ENCODE measurements around the gene ELF4.
"Not testable (repeated sequence)": the region's sequence is repeated elsewhere in the genome, so short reads cannot be mapped to it uniquely, and the experiment has no call there.

ELF4 gene

GRCh38 chrX:130115119-130115885, 5.0 kb upstream of the ELF4 start:
- H3K9ac ChIP-seq (ENCODE audit: low read depth in 1 of 2, low read length in 2 of 2); H3K27ac ChIP-seq (ENCODE audit: low read depth in 2 of 2, low read length in 2 of 2); H3K27me3 ChIP-seq (ENCODE audit: control insufficient read depth in 2 of 2, insufficient read depth in 2 of 2, low read length in 2 of 2); H3K36me3 ChIP-seq (ENCODE audit: control insufficient read depth in 2 of 2, insufficient read depth in 2 of 2, low read length in 2 of 2); H3K4me1 ChIP-seq (ENCODE audit: control insufficient read depth in 2 of 2, insufficient read depth in 2 of 2, low read length in 2 of 2); H3K9me3 ChIP-seq (ENCODE audit: control insufficient read depth in 2 of 2, low read length in 2 of 2); H3K4me3 ChIP-seq (ENCODE audit: low read length in 2 of 2): not testable (repeated sequence)

DNA sequence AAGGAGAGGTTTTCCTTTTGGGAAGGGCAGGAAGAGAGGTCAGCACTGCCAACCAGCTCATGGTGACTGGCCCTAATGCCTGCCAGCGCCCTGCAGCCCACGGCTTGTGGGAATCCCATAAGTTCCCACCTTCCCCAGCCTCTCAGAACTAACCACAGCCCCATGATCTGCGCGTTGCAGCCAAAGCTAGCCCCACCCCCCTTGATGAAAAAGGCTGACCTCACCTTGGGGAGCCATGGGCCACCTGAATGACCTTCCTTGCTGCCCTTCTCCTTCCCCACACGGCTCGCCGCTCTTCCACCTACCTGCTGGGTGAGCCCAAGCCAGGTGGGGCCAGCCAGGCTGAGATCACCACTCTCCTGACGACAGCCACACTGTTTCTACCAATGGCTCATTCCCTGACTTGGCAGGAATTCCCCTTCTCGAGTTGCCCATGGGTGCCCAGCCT, 3.9 kb upstream of the ELF4 start:
- no peaks in the 10 kb centered on the region for H3K36me3 ChIP-seq (ENCODE audit: control insufficient read depth in 2 of 2, insufficient read depth in 2 of 2, low read length in 2 of 2)
- H3K4me1 ChIP-seq (ENCODE audit: control insufficient read depth in 2 of 2, insufficient read depth in 2 of 2, low read length in 2 of 2), result peaks cover 0 to 3% of the 10 kb centered on the region in 2 donors
- no peaks in the 10 kb centered on the region for H3K9me3 ChIP-seq (ENCODE audit: control insufficient read depth in 2 of 2, low read length in 2 of 2)
- H3K4me3 ChIP-seq (ENCODE audit: low read length in 2 of 2), result no peak overlapping the region
- H3K27me3 ChIP-seq (ENCODE audit: control insufficient read depth in 2 of 2, insufficient read depth in 2 of 2, low read length in 2 of 2), result no peaks in the 10 kb centered on the region
- H3K9ac ChIP-seq (ENCODE audit: low read depth in 1 of 2, low read length in 2 of 2), result no peak overlapping the region
- no peak overlapping the region for H3K27ac ChIP-seq (ENCODE audit: low read depth in 2 of 2, low read length in 2 of 2)

- Histone ChIP-seq H3K27ac (ENCODE audit: low read depth in 2 of 2, low read length in 2 of 2) (peak overlapping the region; percentile 57 to 65), H3K4me1 (ENCODE audit: control insufficient read depth in 2 of 2, insufficient read depth in 2 of 2, low read length in 2 of 2) (peaks cover 12 to 16% of the 10 kb centered on the region in 2 donors), H3K9ac (ENCODE audit: low read depth in 1 of 2, low read length in 2 of 2) (peak overlapping the region in 1 of 2 donors; percentile 56), H3K9me3 (ENCODE audit: control insufficient read depth in 2 of 2, low read length in 2 of 2) (no peaks in the 10 kb centered on the region), H3K36me3 (ENCODE audit: control insufficient read depth in 2 of 2, insufficient read depth in 2 of 2, low read length in 2 of 2) (no peaks in the 10 kb centered on the region), H3K4me3 (ENCODE audit: low read length in 2 of 2) (peak overlapping the region; percentile 45 to 54), H3K27me3 (ENCODE audit: control insufficient read depth in 2 of 2, insufficient read depth in 2 of 2, low read length in 2 of 2) (no peaks in the 10 kb centered on the region)
Measured at GRCh38 chrX:130111220-130112154, 1.2 kb upstream of the ELF4 start.

DNA sequence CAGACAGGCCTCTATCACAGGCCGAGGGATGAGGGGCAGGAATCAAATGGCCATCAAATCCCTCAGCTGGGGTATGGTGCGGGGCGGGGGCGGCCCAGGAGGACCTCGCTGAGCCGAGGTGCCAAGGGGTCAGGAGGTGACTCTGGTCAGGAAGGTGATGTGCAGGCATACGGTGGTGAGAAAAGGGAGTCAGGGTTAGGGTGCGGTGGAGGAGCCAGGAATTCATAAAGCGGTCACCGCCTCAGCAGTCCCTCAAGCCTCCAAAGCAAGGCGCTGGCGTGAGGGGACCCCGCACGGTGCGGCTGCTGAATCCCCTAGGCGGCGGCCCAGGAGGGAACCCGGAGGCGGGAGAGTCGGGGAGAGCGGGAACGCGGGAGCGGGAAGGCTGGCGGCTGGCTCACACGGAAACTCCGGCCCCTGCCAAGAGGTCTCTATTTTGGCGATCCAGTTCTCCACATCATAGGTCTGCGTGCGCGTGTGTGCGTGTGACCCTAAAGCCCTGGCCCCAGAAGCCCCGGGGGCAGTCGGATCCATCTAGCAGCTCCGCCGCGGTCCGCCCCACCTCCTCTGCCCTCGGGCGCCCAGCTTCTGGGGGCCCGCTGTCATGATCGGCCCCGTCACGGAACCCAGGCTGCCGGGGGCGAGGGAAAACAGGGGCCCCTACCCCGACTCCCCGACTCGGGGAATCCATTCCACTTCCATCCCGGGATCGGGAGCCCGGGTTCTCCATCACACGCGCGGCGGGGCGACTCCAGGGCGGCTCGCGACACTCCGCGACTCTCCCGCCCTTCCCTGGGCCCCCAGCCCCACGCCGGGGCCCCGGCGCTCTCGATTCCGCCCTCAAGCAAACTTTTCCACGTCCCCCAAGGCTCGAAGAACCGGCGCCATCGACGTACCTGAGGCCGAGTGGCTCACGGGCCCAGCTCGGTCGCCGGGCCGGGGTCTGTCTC, 593 bp downstream of the ELF4 start:
- peak overlapping the region; percentile 74 to 83 for H3K9ac ChIP-seq (ENCODE audit: low read depth in 1 of 2, low read length in 2 of 2)
- peak overlapping the region; percentile 76 to 78 for H3K4me3 ChIP-seq (ENCODE audit: low read length in 2 of 2)
- H3K27me3 ChIP-seq (ENCODE audit: control insufficient read depth in 2 of 2, insufficient read depth in 2 of 2, low read length in 2 of 2), result no peaks in the 10 kb centered on the region
- H3K4me1 ChIP-seq (ENCODE audit: control insufficient read depth in 2 of 2, insufficient read depth in 2 of 2, low read length in 2 of 2), result peaks cover 12 to 20% of the 10 kb centered on the region in 2 donors
- no peaks in the 10 kb centered on the region for H3K36me3 ChIP-seq (ENCODE audit: control insufficient read depth in 2 of 2, insufficient read depth in 2 of 2, low read length in 2 of 2)
- no peaks in the 10 kb centered on the region for H3K9me3 ChIP-seq (ENCODE audit: control insufficient read depth in 2 of 2, low read length in 2 of 2)
- peak overlapping the region; percentile 89 to 95 for H3K27ac ChIP-seq (ENCODE audit: low read depth in 2 of 2, low read length in 2 of 2)

DNA sequence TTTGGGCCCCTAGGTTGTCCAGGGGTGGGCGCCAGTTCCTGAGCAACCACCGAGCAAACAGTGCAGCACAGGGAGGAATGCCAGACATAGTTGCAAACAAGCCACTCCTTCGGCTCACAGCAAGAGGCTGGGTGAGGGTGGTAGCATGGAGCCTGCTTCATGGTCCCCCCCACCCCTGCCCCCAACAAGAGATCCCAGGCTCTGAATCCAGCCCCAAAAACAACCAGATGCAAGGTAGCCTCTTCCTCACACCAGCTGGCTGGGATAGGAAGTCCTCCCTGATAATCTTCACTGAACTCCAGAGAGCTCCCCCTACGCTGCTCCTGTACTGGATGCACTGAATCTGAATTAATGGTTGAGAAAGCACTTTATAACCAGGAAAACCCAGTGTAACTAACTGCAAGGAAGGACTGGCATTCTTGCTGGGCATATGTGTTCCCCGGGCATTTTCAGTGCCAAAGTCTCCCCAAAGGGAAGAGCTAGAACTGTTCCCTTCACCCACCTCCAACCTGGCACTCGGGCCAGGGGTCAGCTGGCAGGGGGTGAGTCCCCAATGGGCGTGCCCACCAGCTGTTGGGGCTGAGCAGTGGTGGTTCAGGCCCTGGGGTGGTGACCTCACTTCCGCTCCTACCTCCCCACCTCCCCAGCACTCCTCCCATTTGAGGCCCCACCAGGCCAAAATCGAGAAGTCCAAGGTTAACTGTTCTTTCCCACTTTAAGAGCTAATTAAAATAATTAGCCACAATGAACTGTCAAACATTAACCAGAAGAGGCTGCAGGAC, 1.5 kb downstream of the ELF4 start:
- peaks cover 12 to 20% of the 10 kb centered on the region in 2 donors for H3K4me1 ChIP-seq (ENCODE audit: control insufficient read depth in 2 of 2, insufficient read depth in 2 of 2, low read length in 2 of 2)
- no peaks in the 10 kb centered on the region for H3K36me3 ChIP-seq (ENCODE audit: control insufficient read depth in 2 of 2, insufficient read depth in 2 of 2, low read length in 2 of 2)
- peak overlapping the region; percentile 74 to 83 for H3K9ac ChIP-seq (ENCODE audit: low read depth in 1 of 2, low read length in 2 of 2)
- peak overlapping the region; percentile 76 to 78 for H3K4me3 ChIP-seq (ENCODE audit: low read length in 2 of 2)
- peak overlapping the region; percentile 89 to 95 for H3K27ac ChIP-seq (ENCODE audit: low read depth in 2 of 2, low read length in 2 of 2)
- no peaks in the 10 kb centered on the region for H3K9me3 ChIP-seq (ENCODE audit: control insufficient read depth in 2 of 2, low read length in 2 of 2)
- H3K27me3 ChIP-seq (ENCODE audit: control insufficient read depth in 2 of 2, insufficient read depth in 2 of 2, low read length in 2 of 2), result no peaks in the 10 kb centered on the region

DNA sequence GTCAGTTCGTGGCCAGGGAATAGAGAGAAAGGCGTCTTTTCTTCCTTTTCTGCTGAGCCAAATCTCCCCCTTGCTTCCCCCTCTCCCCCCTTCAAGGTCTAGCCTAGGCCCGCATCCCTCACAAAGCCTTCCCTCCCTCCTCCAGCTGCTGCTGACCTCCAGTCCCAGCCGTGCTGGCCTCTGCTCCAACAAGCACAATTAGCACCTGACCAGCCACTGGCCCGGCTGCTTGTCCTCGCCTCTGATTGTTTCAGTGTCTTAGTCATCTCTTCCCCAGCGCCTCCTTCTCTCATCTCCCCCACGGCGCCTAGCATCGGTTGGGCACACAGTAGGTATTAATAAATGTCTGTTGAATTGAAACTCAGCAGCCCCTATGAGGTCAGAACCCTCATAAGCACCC, 4.2 kb downstream of the ELF4 start:
- Histone ChIP-seq H3K9me3 (ENCODE audit: control insufficient read depth in 2 of 2, low read length in 2 of 2) (no peaks in the 10 kb centered on the region), H3K27me3 (ENCODE audit: control insufficient read depth in 2 of 2, insufficient read depth in 2 of 2, low read length in 2 of 2) (no peaks in the 10 kb centered on the region), H3K4me1 (ENCODE audit: control insufficient read depth in 2 of 2, insufficient read depth in 2 of 2, low read length in 2 of 2) (peaks cover 12 to 20% of the 10 kb centered on the region in 2 donors), H3K36me3 (ENCODE audit: control insufficient read depth in 2 of 2, insufficient read depth in 2 of 2, low read length in 2 of 2) (no peaks in the 10 kb centered on the region), H3K27ac (ENCODE audit: low read depth in 2 of 2, low read length in 2 of 2) (no peak overlapping the region), H3K9ac (ENCODE audit: low read depth in 1 of 2, low read length in 2 of 2) (no peak overlapping the region), H3K4me3 (ENCODE audit: low read length in 2 of 2) (no peak overlapping the region)

DNA sequence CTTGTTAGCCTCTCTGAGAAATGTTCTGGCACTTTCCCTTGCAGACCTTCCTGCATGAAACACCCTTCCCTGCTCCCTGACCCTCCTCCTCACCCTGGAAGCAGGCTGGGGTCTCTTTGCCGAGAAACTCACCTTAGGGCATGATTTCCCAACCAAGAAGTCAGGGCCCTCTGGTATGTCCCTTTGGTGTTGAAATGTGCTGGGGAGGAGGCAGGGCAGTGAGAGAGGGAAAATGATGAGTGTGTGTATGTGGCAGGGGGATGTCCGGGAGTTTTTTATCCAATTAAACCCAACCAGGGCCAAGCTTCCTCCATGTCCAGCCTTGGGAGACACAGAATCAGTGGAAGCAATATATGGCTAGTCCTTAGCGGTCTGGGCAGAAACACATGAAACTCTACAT, 5.1 kb downstream of the ELF4 start:
- Histone ChIP-seq H3K9ac (ENCODE audit: low read depth in 1 of 2, low read length in 2 of 2) (no peak overlapping the region), H3K36me3 (ENCODE audit: control insufficient read depth in 2 of 2, insufficient read depth in 2 of 2, low read length in 2 of 2) (no peaks in the 10 kb centered on the region), H3K27me3 (ENCODE audit: control insufficient read depth in 2 of 2, insufficient read depth in 2 of 2, low read length in 2 of 2) (no peaks in the 10 kb centered on the region), H3K4me1 (ENCODE audit: control insufficient read depth in 2 of 2, insufficient read depth in 2 of 2, low read length in 2 of 2) (peaks cover 12 to 27% of the 10 kb centered on the region in 2 donors), H3K27ac (ENCODE audit: low read depth in 2 of 2, low read length in 2 of 2) (no peak overlapping the region), H3K4me3 (ENCODE audit: low read length in 2 of 2) (no peak overlapping the region), H3K9me3 (ENCODE audit: control insufficient read depth in 2 of 2, low read length in 2 of 2) (no peaks in the 10 kb centered on the region)

DNA sequence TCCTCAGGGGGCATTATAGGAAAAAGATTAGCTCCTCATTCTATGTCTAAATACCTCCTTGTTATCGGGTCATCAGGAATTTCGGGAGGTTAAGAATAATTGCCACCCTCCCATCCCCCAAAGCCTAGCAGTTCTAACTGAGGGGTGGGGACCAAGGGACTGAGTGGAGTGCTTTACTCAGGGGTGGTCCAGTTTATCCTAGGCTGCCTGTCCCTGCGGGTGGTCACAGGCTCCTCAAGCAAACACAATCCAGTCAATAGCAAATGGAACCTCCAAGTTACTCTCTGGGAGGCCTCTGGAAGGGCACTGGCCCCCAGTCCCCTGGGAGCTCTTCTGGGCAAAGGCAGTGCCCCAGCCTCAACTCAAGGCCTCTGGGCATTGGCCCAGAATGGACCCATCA, 6.7 kb downstream of the ELF4 start:
- peaks cover 14 to 32% of the 10 kb centered on the region in 2 donors for H3K4me1 ChIP-seq (ENCODE audit: control insufficient read depth in 2 of 2, insufficient read depth in 2 of 2, low read length in 2 of 2)
- no peaks in the 10 kb centered on the region for H3K36me3 ChIP-seq (ENCODE audit: control insufficient read depth in 2 of 2, insufficient read depth in 2 of 2, low read length in 2 of 2)
- no peak overlapping the region for H3K9ac ChIP-seq (ENCODE audit: low read depth in 1 of 2, low read length in 2 of 2)
- H3K27ac ChIP-seq (ENCODE audit: low read depth in 2 of 2, low read length in 2 of 2), result no peak overlapping the region
- no peak overlapping the region for H3K4me3 ChIP-seq (ENCODE audit: low read length in 2 of 2)
- no peaks in the 10 kb centered on the region for H3K9me3 ChIP-seq (ENCODE audit: control insufficient read depth in 2 of 2, low read length in 2 of 2)
- H3K27me3 ChIP-seq (ENCODE audit: control insufficient read depth in 2 of 2, insufficient read depth in 2 of 2, low read length in 2 of 2), result no peaks in the 10 kb centered on the region

DNA sequence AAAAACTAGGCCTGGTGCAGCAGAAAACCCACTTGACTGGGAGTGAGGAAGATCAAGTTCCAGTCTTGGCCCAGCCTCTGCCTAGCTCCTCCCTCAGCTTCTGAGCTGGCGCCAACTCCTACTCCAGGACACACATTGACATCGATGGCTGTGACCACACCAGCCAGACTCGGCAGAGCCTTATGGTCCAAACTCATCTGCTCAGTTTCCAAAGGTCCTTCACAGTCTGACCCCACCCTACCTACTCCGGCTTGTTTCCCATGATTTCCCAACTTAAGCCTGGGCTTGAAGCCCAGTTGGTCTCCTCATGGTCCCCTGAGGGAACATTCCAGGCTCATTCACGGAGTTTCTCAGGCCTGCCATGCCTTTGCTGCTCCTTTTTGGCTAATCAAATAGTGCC, 10.1 kb downstream of the ELF4 start:
- H3K9me3 ChIP-seq (ENCODE audit: control insufficient read depth in 2 of 2, low read length in 2 of 2), result no peaks in the 10 kb centered on the region
- H3K27me3 ChIP-seq (ENCODE audit: control insufficient read depth in 2 of 2, insufficient read depth in 2 of 2, low read length in 2 of 2), result no peaks in the 10 kb centered on the region
- no peak overlapping the region for H3K4me3 ChIP-seq (ENCODE audit: low read length in 2 of 2)
- peak overlapping the region; percentile 43 to 76 for H3K27ac ChIP-seq (ENCODE audit: low read depth in 2 of 2, low read length in 2 of 2)
- peak overlapping the region in 1 of 2 donors; percentile 7 for H3K9ac ChIP-seq (ENCODE audit: low read depth in 1 of 2, low read length in 2 of 2)
- peaks cover 23 to 41% of the 10 kb centered on the region in 2 donors for H3K4me1 ChIP-seq (ENCODE audit: control insufficient read depth in 2 of 2, insufficient read depth in 2 of 2, low read length in 2 of 2)
- H3K36me3 ChIP-seq (ENCODE audit: control insufficient read depth in 2 of 2, insufficient read depth in 2 of 2, low read length in 2 of 2), result no peaks in the 10 kb centered on the region
